ENCODE results near the gene ANKAR. TPM values are rescaled to one million over a fixed set of nuclear protein-coding genes. Genes with fewer than 3 reads are reported as not detected.
A peak's percentile ranks its signal among the peaks of the same experiment; 100 is the strongest.

Gene ANKAR
- total RNA-seq (2021; ENCODE audit: unreplicated experiment): 4.4 TPM
- 1.7 TPM for polyA plus RNA-seq (2012; ENCODE audit: insufficient read length)
- Bru-seq, nascent RNA: percentile 61 among the genes with signal in this experiment
- percentile 58 among the genes with signal in this experiment for BruChase-seq, experiment 1, labeled RNA remaining after a 2-hour chase
- BruChase-seq, experiment 2, labeled RNA remaining after a 6-hour chase: percentile 51 among the genes with signal in this experiment
- long read RNA-seq, partial matches to known transcripts: 0 of 4 reads
- long read RNA-seq, other reads (novel, unspliced or antisense): 4 of 4 reads

GRCh38 chr2:189674374-189675112 is at the start of gene ANKAR:
Gene ANKAR, plus strand, starts transcription at chr2:189674670. Its CDS starts 1,821 bp downstream, at chr2:189676491.
- peak within 1 kb of the TSS; percentile 97 for H3K27ac ChIP-seq (ENCODE audit: low read length)
- ChIA-PET POLR2A (no interaction called here), CTCF (interaction anchor here (0.9 to 1.8 kb wide), 3 partner anchors 9 to 88 kb away, joined by 3 to 6 read pairs (median 5); partner anchors contain the start of gene OSGEPL1)
- peak; percentile 78 for TF ChIP-seq POLR2AphosphoS5 (IDR thresholded peaks at IDR 0.05; ENCODE audit: low read depth, low read length)
- no peak for TF ChIP-seq REST (IDR thresholded peaks at IDR 0.05; ENCODE audit: insufficient read depth in 1 of 2, low read depth in 2 of 2, low read length in 1 of 2)
- peak; percentile 97 for TF ChIP-seq CTCF (IDR thresholded peaks at IDR 0.05)
- peak; percentile 31; the same call in 1 of the 2 replicates for TF ChIP-seq TCF7L2 (IDR thresholded peaks at IDR 0.05; ENCODE audit: low read depth, low read length)
- TF ChIP-seq SIN3A (IDR thresholded peaks at IDR 0.05; ENCODE audit: borderline replicate concordance, insufficient read depth, low read depth, low read length): peak; percentile 52; the same call in 1 of the 2 replicates
- H3K4me3 ChIP-seq (ENCODE audit: low read depth in 2 of 2, low read length in 2 of 2): peak within 1 kb of the TSS; percentile 71 to 76
- in situ Hi-C loops (cut with HindIII; ENCODE audit: low pct_unique_long_range_greater_than_20kb, low sequenced_read_pairs): no loop called here
- TSS peak; percentile 57 for BruUV-seq (replicated peaks)
- ATAC-seq (peak; percentile 99), DNase-seq (ENCODE audit: low read depth, low spot score) (peak; percentile 56)
- no peaks in the 10 kb centered on the region; the same call in 1 of the 2 replicates for H3K4me1 ChIP-seq (ENCODE audit: control insufficient read depth, insufficient read depth, low read length)
- H3K9me3 ChIP-seq (ENCODE audit: control insufficient read depth, insufficient read depth, low read depth, low read length): peaks cover 7% of the 10 kb centered on the region; the same call in 1 of the 2 replicates
- intact Hi-C loops (cut with micrococcal nuclease; ENCODE audit: unreplicated experiment): no loop called here
- no peaks in the 10 kb centered on the region for H3K27me3 ChIP-seq (ENCODE audit: control insufficient read depth, insufficient read depth, low read length)
- peaks cover under 1% of the 10 kb centered on the region; the same call in 1 of the 2 replicates for H3K36me3 ChIP-seq (ENCODE audit: control insufficient read depth, insufficient read depth, low read length)

GRCh38 chr2:189625636-189626035 is 48.8 kb upstream of the ANKAR start:
- no TSS peak for BruUV-seq (replicated peaks)
- ChIA-PET POLR2A (no interaction called here), CTCF (no interaction called here)
- intact Hi-C loops (cut with micrococcal nuclease; ENCODE audit: unreplicated experiment): no loop called here
- Histone ChIP-seq H3K27me3 (ENCODE audit: control insufficient read depth, insufficient read depth, low read length) (no peaks in the 10 kb centered on the region), H3K9me3 (ENCODE audit: control insufficient read depth, insufficient read depth, low read depth, low read length) (no peaks in the 10 kb centered on the region), H3K27ac (ENCODE audit: low read length) (no peak overlapping the region), H3K4me3 (ENCODE audit: low read depth in 2 of 2, low read length in 2 of 2) (no peak overlapping the region), H3K36me3 (ENCODE audit: control insufficient read depth, insufficient read depth, low read length) (no peaks in the 10 kb centered on the region; the same call in 1 of the 2 replicates), H3K4me1 (ENCODE audit: control insufficient read depth, insufficient read depth, low read length) (no peaks in the 10 kb centered on the region)
- no peak for DNase-seq (ENCODE audit: low read depth, low spot score)
- no peak for ATAC-seq
- in situ Hi-C loops (cut with HindIII; ENCODE audit: low pct_unique_long_range_greater_than_20kb, low sequenced_read_pairs): no loop called here
- TF ChIP-seq REST (IDR thresholded peaks at IDR 0.05; ENCODE audit: insufficient read depth in 1 of 2, low read depth in 2 of 2, low read length in 1 of 2): no peak
- TF ChIP-seq CTCF (IDR thresholded peaks at IDR 0.05): no peak
- no peak for TF ChIP-seq SIN3A (IDR thresholded peaks at IDR 0.05; ENCODE audit: borderline replicate concordance, insufficient read depth, low read depth, low read length)
- no peak for TF ChIP-seq POLR2AphosphoS5 (IDR thresholded peaks at IDR 0.05; ENCODE audit: low read depth, low read length)
- TF ChIP-seq TCF7L2 (IDR thresholded peaks at IDR 0.05; ENCODE audit: low read depth, low read length): no peak

All from Panc1 (cell line).